Stomach (tissue), 9 donors: ENCODE results near the gene PFN2. TPM values are rescaled to one million over a fixed set of nuclear protein-coding genes. Genes with fewer than 3 reads are reported as not detected.

Source experiments
- DNase-seq, 2 donors: peaks; one replicate each; pipeline versions ENCODE4 v3.0.0 to v3.0.0-alpha.2; 2013 to 2019
- H3K27ac ChIP-seq, 5 donors: fragments of 200-600 bp in 4 of 5; sonication (generic) in 4 of 5; one replicate each; pipeline ENCODE4 v1.5.1; 2013 to 2019; ENCODE audit warnings: mild to moderate bottlenecking in 1 of 5, moderate library complexity in 1 of 5
- H3K27me3 ChIP-seq, 3 donors: fragments of 200-600 bp; sonication (generic); one replicate each; pipeline ENCODE4 v1.5.1; 2017 to 2019; ENCODE audit warnings: mixed run types in 1 of 3
- H3K36me3 ChIP-seq, 4 donors: fragments of 200-600 bp; sonication (generic); 1 replicate in 3 of 4; 2 replicates in 1 of 4; pipeline ENCODE4 v1.5.1; 2016 to 2019
- H3K4me1 ChIP-seq, 4 donors: fragments of 200-600 bp; sonication (generic); one replicate each; pipeline ENCODE4 v1.5.1; 2016 to 2019
- H3K4me3 ChIP-seq, 4 donors: fragments of 200-600 bp; sonication (generic) in 3 of 4; one replicate each; pipeline ENCODE4 v1.5.1; 2016 to 2019; ENCODE audit warnings: mild to moderate bottlenecking in 1 of 4
- H3K9me3 ChIP-seq, 4 donors: fragments of 200-600 bp; sonication (generic); one replicate each; pipeline ENCODE4 v1.5.1; 2016 to 2019
- EP300 ChIP-seq: sonication (generic); formaldehyde crosslinking; IDR thresholded peaks from one replicate; pipeline ENCODE4 v1.6.1; 2017; ENCODE audit warnings: antibody characterized with exemption
- POLR2A ChIP-seq, 4 donors: fragments of 450-650 bp; IDR thresholded peaks; one replicate each; pipeline ENCODE4 v1.6.1; 2016; ENCODE audit warnings: antibody characterized with exemption in 4 of 4, control low read depth in 2 of 4, mild to moderate bottlenecking in 1 of 4, moderate library complexity in 1 of 4
- POLR2AphosphoS5 ChIP-seq, 3 donors: sonication (generic); formaldehyde crosslinking; IDR thresholded peaks; one replicate each; pipeline ENCODE4 v1.6.1; 2016; ENCODE audit warnings: antibody characterized with exemption in 3 of 3
- WGBS, 5 donors: extraction: QIAGEN DNeasy Blood & Tissue Kit in 3 of 5; methylation state at CpG; one replicate each; pipeline versions ENCODE4 v1.1.5 to v1.1.7; 2013 to 2018; 5-methylcytosine and 5-hydroxymethylcytosine counted together
- intact Hi-C: fragments of 100-400 bp; cut with DNase I; formaldehyde crosslinking; loops from one replicate; pipeline ENCODE4 v1.15.1; 2023; ENCODE audit warnings: low total_unique reads
- polyA plus RNA-seq, 3 donors: library from polyadenylated mRNA; stranded (reverse); fragments of 200-250 nt; gene quantifications; one replicate each; pipeline ENCODE4 v1.2.3, GENCODE V29; 2013
- total RNA-seq, 5 donors: library from RNA; depleted of rRNA; stranded (reverse); fragments of >200 nt; gene quantifications; one replicate each; pipeline versions ENCODE4 v1.1.0 to v1.2.3, GENCODE V29; 2014 to 2016
- TF ChIP-seq, protein P1 (sequence below), 7 experiments: fragments of 450-650 bp in 4 of 7; fragments of 200-600 bp in 3 of 7; sonication (generic) in 3 of 7; IDR thresholded peaks; one replicate each; pipeline ENCODE4 v1.5.1; 2016 to 2019; ENCODE audit warnings: antibody characterized with exemption in 7 of 7, control low read depth in 2 of 7, mild to moderate bottlenecking in 1 of 7
- donor health status: healthy with polysubstance abuse.
- donor health status: Bipolar disorder and iron deficiency.
- donor health status: healthy.

The PFN2 gene
- total and polyA plus RNA-seq, 8 donors: 1.2 to 130 (median 38.4) TPM

DNA sequence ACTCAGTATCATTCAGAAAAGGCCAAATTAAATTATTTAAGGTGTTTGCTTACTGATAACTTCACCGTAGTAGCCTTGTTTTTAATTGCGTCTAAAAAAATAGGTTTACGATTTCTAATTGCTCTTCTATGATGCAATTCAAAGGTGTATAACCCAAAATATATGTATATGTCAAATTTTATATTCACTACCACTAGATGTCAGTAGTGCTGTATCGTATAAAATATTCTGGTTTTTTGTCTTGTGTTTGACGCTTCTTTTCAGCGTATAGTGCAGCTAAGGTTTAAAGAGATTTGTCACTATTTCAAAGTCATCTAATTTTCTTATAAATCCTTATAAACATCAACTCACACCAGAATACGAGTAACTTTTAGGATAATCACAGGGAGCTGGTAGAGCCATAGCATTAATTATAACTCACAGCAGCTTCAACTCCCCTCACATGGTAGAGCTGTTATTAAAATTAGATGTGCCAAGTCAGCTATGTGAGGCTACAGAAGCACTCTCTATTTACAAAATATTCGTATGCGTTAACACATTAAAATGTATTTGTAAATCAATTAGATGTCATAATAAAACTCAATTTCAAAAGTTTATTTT, 3.5 kb downstream of the PFN2 start:
- Histone ChIP-seq H3K9me3 (no peaks in the 10 kb centered on the region), H3K27me3 (peaks cover 0 to 21% (median 0%) of the 10 kb centered on the region in 3 donors), H3K36me3 (peaks cover 2 to 16% (median 7%) of the 10 kb centered on the region in 4 donors), H3K27ac (peak overlapping the region in 1 of 5 donors; percentile 97), H3K4me3 (no peak overlapping the region), H3K4me1 (peaks cover 4 to 47% (median 35%) of the 10 kb centered on the region in 4 donors)
- TF ChIP-seq, protein P1, sequence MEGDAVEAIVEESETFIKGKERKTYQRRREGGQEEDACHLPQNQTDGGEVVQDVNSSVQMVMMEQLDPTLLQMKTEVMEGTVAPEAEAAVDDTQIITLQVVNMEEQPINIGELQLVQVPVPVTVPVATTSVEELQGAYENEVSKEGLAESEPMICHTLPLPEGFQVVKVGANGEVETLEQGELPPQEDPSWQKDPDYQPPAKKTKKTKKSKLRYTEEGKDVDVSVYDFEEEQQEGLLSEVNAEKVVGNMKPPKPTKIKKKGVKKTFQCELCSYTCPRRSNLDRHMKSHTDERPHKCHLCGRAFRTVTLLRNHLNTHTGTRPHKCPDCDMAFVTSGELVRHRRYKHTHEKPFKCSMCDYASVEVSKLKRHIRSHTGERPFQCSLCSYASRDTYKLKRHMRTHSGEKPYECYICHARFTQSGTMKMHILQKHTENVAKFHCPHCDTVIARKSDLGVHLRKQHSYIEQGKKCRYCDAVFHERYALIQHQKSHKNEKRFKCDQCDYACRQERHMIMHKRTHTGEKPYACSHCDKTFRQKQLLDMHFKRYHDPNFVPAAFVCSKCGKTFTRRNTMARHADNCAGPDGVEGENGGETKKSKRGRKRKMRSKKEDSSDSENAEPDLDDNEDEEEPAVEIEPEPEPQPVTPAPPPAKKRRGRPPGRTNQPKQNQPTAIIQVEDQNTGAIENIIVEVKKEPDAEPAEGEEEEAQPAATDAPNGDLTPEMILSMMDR (IDR thresholded peaks at IDR 0.05): peak in 5 of 7 experiments; percentile 10 to 59 (median 45)
- TF ChIP-seq POLR2AphosphoS5 (IDR thresholded peaks at IDR 0.05): no peak
- intact Hi-C loops: loop anchor here (10.0 kb wide), 1 partner anchor 218 kb away; no protein-coding TSS in a partner anchor
- WGBS, 5 donors: 22 to 28% (median 25%) methylated on average over 9 of the region's 9 CpGs
- DNase-seq: peak in 1 of 2 donors; percentile 77

DNA sequence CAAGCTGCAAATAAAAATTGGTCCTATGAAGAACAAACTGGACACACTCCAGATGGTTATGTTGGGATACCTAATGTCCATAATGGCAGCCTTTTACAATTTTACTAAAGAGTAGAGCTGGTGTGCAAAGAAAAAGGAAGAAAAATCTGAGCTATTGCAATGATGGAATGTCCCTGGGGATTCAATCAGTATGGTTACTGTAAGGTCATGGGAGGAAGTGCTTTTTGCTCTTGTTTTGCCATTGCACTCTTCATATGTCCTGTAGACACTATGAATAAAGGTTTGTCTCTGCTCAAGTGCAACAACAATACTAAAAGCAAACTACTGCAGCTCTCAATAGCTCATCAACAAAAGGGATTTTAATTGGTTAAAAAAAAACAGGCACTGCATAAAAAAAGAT, 5.4 kb downstream of the PFN2 start:
- peaks cover 2 to 23% (median 12%) of the 10 kb centered on the region in 4 donors for H3K36me3 ChIP-seq
- TF ChIP-seq, protein P1 (IDR thresholded peaks at IDR 0.05): no peak
- TF ChIP-seq POLR2AphosphoS5 (IDR thresholded peaks at IDR 0.05) (no peak), POLR2A (IDR thresholded peaks at IDR 0.05) (no peak), EP300 (no peak)
- DNase-seq: no peak
- no peak overlapping the region for H3K4me3 ChIP-seq
- peaks cover 0 to 3% (median 0%) of the 10 kb centered on the region in 3 donors for H3K27me3 ChIP-seq
- H3K4me1 ChIP-seq: peaks cover 4 to 43% (median 28%) of the 10 kb centered on the region in 4 donors
- H3K27ac ChIP-seq: no peak overlapping the region
- intact Hi-C loops: loop anchor here (10.0 kb wide), 1 partner anchor 220 kb away; no protein-coding TSS in a partner anchor
- H3K9me3 ChIP-seq: no peaks in the 10 kb centered on the region

DNA sequence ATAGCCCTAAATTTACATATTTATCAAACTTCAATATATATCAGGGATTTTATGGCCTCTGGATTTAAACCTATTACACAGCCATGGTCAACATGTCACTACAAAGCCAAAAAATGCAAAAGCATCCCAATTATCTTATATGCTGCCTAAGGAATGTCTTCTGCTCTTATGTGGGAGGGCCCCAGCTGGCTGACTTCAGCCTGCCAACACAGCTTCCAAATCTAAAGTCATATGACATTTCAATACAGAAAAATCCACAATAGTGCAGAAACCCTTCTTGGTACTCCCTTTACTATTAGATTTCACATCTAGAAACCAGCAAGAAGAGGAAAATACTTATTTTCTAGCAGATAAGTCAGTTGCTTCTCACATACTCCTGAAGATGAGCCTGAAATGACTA, 6.4 kb downstream of the PFN2 start:
- Histone ChIP-seq H3K36me3 (peaks cover 2 to 28% (median 15%) of the 10 kb centered on the region in 4 donors), H3K4me1 (peaks cover under 1 to 41% (median 21%) of the 10 kb centered on the region in 4 donors), H3K9me3 (no peaks in the 10 kb centered on the region), H3K27me3 (no peaks in the 10 kb centered on the region), H3K4me3 (no peak overlapping the region), H3K27ac (no peak overlapping the region)
- intact Hi-C loops: loop anchor here (10.0 kb wide), 1 partner anchor 221 kb away; no protein-coding TSS in a partner anchor
- TF ChIP-seq POLR2A (IDR thresholded peaks at IDR 0.05) (no peak), EP300 (no peak), POLR2AphosphoS5 (IDR thresholded peaks at IDR 0.05) (no peak)
- TF ChIP-seq, protein P1 (IDR thresholded peaks at IDR 0.05): no peak
- DNase-seq: peak in 1 of 2 donors; percentile 44

DNA sequence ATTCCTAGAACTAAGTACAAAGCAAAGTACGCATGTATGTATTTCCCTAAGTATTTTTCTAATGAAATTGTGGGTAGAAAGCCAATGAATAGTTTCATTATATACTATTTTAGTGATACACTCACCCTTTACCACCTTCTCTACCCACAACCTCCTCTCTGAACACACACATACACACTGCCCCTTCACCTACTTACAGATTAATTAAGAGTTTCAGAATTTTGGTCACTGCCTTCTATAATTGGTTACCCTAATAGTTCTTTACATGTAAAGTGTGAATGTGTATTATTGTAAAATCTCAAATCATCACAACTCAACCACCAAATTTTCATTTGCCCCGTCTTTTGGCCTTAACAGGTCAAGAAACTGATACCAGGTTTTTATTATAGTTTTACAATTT, 7.2 kb downstream of the PFN2 start:
- no peak for TF ChIP-seq POLR2A (IDR thresholded peaks at IDR 0.05)
- no peak for TF ChIP-seq POLR2AphosphoS5 (IDR thresholded peaks at IDR 0.05)
- no peak for TF ChIP-seq EP300
- TF ChIP-seq, protein P1 (IDR thresholded peaks at IDR 0.05): no peak
- WGBS, 5 donors: 80 to 98% (median 91%) methylated on average over 2 of the region's 2 CpGs
- H3K36me3 ChIP-seq: peaks cover 2 to 28% (median 15%) of the 10 kb centered on the region in 4 donors
- H3K27me3 ChIP-seq: no peaks in the 10 kb centered on the region
- intact Hi-C loops: loop anchor here (10.0 kb wide), 1 partner anchor 221 kb away; no protein-coding TSS in a partner anchor
- H3K4me1 ChIP-seq: peaks cover 0 to 35% (median 15%) of the 10 kb centered on the region in 4 donors
- H3K9me3 ChIP-seq: no peaks in the 10 kb centered on the region
- no peak overlapping the region for H3K27ac ChIP-seq
- DNase-seq: no peak
- H3K4me3 ChIP-seq: no peak overlapping the region
